Skeletal muscle cell (primary cell): ENCODE data around the gene ITPRIP.

Source experiments
- DNase-seq: peaks from one replicate; pipeline ENCODE4 v3.0.0-alpha.2; 2010; ENCODE audit warnings: low read depth
- H3K4me3 ChIP-seq: 2 replicates; pipeline ENCODE4 v1.5.1; 2011; ENCODE audit warnings: low read depth, mild to moderate bottlenecking, control low read depth, low read length, moderate library complexity

The ITPRIP gene, protein sequence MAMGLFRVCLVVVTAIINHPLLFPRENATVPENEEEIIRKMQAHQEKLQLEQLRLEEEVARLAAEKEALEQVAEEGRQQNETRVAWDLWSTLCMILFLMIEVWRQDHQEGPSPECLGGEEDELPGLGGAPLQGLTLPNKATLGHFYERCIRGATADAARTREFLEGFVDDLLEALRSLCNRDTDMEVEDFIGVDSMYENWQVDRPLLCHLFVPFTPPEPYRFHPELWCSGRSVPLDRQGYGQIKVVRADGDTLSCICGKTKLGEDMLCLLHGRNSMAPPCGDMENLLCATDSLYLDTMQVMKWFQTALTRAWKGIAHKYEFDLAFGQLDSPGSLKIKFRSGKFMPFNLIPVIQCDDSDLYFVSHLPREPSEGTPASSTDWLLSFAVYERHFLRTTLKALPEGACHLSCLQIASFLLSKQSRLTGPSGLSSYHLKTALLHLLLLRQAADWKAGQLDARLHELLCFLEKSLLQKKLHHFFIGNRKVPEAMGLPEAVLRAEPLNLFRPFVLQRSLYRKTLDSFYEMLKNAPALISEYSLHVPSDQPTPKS

DNA sequence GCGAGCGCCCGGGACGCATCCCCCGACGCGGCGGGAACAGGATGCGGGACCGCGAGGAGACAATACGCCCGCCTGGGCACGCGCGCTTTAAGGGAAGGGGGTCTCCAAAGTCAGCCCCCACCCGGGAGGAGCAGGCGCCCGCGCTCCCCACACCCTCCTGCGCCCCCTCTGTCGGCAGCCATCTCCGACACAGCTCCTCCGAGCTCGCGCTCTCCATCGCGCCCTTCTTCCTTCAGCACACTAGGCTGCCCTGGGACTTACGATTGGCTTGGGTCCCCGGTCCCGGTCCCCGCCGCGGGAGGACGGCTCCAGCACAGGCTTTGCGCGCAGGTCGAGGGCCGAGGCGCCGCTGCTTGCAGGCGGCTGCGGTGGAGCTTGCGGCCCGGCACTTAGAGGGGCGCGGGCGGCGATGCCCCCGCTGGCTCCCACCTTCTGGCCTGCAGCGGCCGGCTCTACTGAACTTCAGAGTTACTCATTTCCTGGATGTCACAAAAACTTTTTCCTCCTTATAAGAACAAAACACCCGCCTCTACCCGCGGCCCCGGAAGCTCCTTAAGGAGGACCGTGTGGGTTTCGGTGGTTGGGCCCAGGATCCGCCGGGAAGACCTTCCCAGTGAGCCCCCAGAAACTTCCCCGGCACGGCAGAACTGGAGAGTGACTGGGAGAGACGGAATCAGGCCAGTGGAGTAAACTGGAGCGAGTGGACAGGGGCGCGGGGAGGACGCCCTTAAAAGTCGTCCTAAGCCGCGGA, at the start of gene ITPRIP:
TSS of gene ITPRIP (minus strand) at position 481 of the 751 bp plus-strand sequence. CDS start 22,414 bp downstream, outside the sequence.
- DNase-seq = peak; percentile 57
- H3K4me3 ChIP-seq = peak within 1 kb of the TSS; percentile 91

GRCh38 chr10:104387130-104387888, 49.0 kb upstream of the ITPRIP start:
- H3K4me3 ChIP-seq = no peak overlapping the region
- DNase-seq = no peak

DNA sequence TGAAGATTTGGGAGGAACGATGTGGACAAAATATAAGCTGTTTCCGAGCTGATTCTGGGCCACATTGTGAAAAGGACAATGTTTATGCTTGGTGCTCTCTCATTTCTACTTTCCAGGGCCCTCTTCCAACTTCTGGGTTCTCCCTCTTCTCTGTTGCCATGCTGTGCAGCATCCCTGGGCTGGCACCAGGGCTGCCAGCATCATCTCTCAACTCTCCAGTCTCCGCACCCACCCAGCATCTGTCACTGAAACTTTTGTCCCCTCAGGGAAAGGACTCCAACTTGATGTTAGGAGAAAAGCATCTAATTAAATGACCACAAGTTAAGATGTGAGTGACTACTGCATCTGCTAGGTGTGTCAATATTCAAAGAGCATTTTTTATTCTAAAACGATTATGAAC, 42.1 kb upstream of the ITPRIP start:
- DNase-seq = no peak
- H3K4me3 ChIP-seq = no peak overlapping the region

DNA sequence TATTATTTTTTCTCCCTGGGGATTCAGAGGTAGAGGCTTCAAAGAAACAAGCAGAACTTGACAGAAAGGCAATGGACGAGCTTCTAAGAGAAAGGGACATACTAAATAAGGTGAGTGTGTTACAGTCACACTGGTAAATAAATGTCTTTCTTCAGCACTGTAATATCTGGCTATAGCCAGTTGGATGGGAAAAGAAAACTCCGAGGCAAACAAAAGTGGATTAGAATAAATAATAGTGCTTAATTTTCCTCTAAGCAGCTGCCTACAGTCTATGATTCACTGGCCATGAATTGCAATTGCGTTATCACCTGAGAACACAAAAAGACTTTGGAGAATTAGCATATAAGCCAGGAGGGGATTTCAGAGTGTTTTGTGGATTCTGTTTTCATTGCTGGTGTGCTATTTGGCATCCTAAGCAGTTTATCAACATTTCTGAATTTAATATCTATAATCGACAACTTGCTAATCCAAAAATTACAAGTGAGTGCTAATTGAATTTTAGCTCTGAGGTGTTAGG, 38.6 kb upstream of the ITPRIP start:
- H3K4me3 ChIP-seq = no peak overlapping the region

DNA sequence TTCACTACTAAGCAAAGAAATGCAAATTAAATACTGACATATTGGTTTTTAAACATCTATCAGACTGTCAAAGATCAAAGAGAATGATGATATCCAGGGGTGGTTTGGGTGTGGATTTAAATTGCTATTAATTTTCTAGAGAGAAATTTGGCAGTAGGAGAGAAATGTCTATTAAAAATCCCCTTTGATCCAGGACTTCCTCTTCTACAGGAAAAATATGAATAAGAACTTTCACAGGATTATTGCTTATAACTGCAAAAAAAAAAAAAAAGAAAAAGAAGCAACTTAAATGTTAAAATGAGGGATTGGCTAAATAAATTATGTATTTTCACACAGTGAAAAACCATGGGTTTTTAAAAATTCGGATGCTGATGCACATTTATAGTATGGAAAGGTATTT, 36.3 kb upstream of the ITPRIP start:
- no peak overlapping the region for H3K4me3 ChIP-seq
- no peak for DNase-seq

More for the DNA sequence above, 38.6 kb upstream of the ITPRIP start:
- no peak for DNase-seq

DNA sequence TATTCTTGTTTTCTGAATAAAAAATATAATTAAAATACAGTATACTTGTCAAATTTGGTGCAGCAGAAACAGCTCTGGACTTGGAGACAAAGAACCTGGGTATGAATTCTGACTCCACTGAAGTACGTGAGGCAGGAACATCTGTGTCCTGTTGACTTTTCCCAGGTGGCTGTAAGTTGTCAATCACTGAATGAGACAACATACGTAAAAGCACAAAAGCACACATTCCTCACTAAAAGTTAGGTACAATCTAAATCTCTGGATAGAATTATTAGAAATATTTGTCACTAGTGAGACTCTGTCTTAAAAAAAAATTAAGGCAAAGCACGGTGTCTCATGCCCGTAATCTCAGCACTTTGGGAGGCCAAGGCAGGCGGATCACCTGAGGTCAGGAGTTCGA, 33.5 kb upstream of the ITPRIP start:
- H3K4me3 ChIP-seq = no peak overlapping the region
- no peak for DNase-seq

DNA sequence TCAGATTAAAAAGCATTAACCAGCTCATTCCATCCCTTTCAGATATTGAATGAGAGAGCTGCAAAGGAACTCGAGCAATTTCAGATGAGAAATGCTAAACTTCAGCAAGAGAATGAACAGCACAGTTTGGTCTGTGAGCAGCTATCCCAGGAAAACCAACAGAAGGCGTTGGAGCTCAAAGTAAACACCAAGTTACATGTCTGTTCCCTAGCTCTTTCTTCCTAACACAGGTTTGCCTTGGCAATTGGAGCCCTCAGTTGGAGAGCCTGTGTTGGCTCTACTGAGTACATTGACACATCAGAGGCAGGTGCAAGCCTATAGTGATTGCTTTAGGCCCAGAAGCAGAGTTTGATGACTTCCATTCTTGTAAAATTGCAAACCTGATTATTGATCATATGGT, 30.1 kb upstream of the ITPRIP start:
- no peak for DNase-seq

GRCh38 chr10:104367904-104368303, 29.6 kb upstream of the ITPRIP start:
- no peak for DNase-seq
- no peak overlapping the region for H3K4me3 ChIP-seq

More for the DNA sequence above, 30.1 kb upstream of the ITPRIP start:
- no peak overlapping the region for H3K4me3 ChIP-seq

DNA sequence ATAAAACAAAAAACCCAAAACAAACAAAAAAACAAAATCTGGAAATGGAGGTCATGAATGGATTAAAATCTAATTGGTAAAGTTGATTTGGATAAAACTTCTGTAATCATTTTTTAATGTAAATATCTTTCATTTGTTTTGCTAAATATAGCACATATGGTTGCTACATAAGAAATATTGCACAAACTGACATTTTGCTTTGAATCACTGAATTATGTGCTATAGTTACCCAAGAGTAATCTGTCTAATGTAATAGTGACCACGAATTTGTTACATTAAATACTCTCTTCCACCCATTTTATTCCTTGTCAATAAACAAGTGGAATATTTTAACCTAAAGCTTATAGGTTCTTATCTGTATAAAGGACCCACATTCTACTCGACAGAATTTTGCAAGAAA, 21.5 kb upstream of the ITPRIP start:
- H3K4me3 ChIP-seq = no peak overlapping the region
- DNase-seq = no peak

GRCh38 chr10:104353325-104354048, 15.2 kb upstream of the ITPRIP start, which contains the start of gene CFAP58:
CFAP58 (plus strand) TSS chr10:104353833; CDS start chr10:104353898, 65 bp downstream.
- no peak for DNase-seq
- H3K4me3 ChIP-seq = peak within 1 kb of the TSS; percentile 59

DNA sequence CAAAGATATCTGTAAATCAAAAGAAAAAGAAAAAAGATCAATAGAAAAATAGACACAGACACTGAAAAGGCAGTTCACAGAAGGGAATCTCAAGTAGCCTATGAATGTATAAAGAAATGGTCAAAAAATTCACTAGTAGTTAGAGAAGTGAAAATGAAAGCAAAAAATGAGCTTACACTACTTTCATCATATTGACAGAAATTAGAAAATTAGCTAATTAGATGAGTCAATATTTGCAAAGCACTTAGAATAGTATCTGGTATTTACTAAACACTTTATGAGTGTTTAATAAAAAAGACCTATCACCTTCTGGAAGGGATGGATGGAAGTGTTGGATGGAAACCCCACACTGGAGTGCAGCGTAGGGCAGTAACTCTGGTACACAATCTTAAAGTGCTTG, 13.7 kb upstream of the ITPRIP start:
- no peak overlapping the region for H3K4me3 ChIP-seq

GRCh38 chr10:104351061-104351702, 12.9 kb upstream of the ITPRIP start:
- no peak for DNase-seq
- H3K4me3 ChIP-seq = no peak overlapping the region

More for the DNA sequence above, 13.7 kb upstream of the ITPRIP start:
- no peak for DNase-seq

DNA sequence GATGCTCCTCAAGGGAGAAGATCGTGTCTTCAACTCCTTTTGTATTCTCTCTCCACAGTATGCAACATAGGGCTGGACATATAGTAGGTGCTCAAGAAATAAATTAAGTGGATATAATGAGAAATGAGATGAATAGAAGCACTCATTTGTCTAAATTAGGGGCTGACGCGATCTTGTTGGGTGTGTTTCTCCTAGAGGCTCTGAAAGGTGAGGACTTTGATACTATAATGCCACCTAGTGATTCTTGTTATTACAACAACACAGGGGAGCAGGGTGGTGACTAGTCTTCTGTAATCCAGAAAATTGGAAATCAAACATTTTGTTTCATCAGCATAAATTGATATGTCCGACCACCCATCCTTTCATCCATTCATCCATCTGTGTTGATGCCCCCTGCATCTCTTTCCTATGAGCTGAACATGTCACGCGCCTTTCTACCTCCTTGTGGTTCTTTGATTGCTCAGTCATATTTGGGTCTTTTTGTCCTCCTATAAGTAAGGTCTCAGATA, 11.9 kb upstream of the ITPRIP start:
- DNase-seq = no peak
- H3K4me3 ChIP-seq = no peak overlapping the region

DNA sequence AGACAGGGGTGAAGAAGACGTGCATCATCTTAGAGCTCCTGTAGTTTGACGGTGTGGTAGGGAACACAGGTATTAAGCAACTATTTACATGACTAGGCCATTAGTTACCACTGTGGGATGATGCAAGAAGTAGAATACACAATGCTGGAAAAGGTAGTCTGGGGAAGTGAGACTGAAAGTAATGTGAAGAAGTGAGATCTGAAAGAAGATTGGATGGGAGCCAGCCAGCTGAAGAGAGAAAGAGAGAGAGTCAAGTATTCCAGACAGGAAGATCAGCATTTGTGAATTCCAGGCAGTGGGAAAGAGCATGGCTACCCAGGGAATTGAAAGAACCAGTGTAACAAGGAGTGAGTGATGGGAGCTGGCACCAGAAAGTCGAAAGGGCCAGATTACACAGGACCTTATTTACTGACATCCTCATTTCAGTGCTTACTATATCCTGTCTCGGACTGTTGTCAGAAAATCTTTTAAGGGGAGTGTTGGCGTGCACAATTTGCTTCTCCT, 11.4 kb upstream of the ITPRIP start:
- peak; percentile 74 for DNase-seq
- no peak overlapping the region for H3K4me3 ChIP-seq

DNA sequence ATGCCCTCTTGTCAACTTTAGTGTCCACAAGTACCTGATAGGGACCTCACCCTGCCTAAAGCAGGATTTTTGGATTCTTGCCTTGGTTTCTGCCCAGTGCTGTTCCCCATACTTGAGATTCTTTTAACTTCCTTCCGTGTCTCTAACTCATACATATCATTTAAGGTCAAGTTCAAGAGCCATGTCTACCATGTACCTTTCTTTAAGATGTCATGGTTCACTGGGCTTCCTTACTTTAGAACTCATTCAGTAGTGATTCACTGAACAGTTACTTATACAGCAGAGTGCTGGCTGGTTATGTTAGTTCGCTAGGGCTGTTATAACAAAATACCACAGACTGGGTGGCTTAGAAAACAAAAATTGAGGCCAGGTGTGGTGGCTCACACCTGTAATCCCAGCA, 10.3 kb upstream of the ITPRIP start:
- H3K4me3 ChIP-seq = no peak overlapping the region
- DNase-seq = no peak

DNA sequence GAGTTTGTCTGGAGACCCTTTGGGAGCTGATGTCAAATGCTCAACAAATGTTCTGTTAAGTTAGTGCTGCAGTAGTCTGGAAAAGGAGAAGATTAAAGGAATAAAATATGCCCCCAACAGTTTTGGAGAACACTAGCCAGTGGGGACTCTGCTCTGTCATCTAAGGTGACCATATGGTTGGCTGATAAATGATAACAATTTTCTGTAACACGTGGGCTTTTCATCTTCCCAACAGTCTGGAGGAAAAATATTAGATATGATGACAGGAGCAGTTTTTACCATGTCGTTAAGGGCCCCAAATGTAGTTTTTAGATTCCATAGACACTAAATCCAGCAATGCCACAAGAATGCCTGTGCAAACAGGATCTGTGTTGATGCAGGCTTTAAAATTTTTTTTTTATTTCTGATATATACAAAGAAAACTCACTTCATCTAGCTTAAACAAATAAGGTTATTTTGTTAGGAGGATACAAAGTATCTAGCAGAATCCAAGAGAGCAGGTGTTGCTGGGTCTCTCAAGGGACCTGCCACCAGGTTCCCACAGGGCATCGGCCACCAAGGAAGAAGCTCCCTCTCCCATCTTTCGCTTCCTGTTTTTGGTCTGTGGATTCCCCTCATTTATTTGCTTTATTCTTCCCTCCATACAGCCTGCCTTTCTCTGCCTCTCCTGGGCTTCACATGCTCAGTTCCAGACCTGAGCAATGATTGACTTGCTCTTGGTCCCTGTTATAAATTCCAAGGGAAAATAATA, 9.2 kb upstream of the ITPRIP start:
- H3K4me3 ChIP-seq = no peak overlapping the region
- DNase-seq = no peak

- H3K4me3 ChIP-seq = no peak overlapping the region
- DNase-seq = no peak
Observed at GRCh38 chr10:104345941-104346340, 7.7 kb upstream of the ITPRIP start.
